Hematopoietic multipotent progenitor cell treated with erythropoietin and hydrocortisone succinate and interleukin-3 and kit ligand, for 15 days (in vitro differentiated cells): Measurements from ENCODE around the gene MYMK.

ENCODE experiments used
- DNase-seq: peaks from one replicate; pipeline ENCODE4 v3.0.0-alpha.2; 2015; ENCODE audit warnings: low spot score

Gene MYMK

GRCh38 chr9:133518200-133518599 lies 6.6 kb downstream of the MYMK start:
- DNase-seq: no peak

- no peak for DNase-seq
Measured at GRCh38 chr9:133517711-133518110, 7.0 kb downstream of the MYMK start.

- DNase-seq: no peak
Measured at GRCh38 chr9:133516961-133517350, 7.8 kb downstream of the MYMK start.

- no peak for DNase-seq
Measured at GRCh38 chr9:133516256-133516960, 8.4 kb downstream of the MYMK start.

- no peak for DNase-seq
Measured at GRCh38 chr9:133515615-133516255, 9.0 kb downstream of the MYMK start.

GRCh38 chr9:133515240-133515610 lies 9.5 kb downstream of the MYMK start:
- no peak for DNase-seq

GRCh38 chr9:133514460-133515239 lies 10.1 kb downstream of the MYMK start:
- peak; percentile 11 for DNase-seq

GRCh38 chr9:133513214-133514100 lies 11.3 kb downstream of the MYMK start:
- peak; percentile 40 for DNase-seq

- no peak for DNase-seq
Measured at GRCh38 chr9:133512253-133513213, 12.2 kb downstream of the MYMK start.

- DNase-seq: no peak
Measured at GRCh38 chr9:133511607-133512006, 13.2 kb downstream of the MYMK start.

- no peak for DNase-seq
Measured at GRCh38 chr9:133510926-133511505, 13.7 kb downstream of the MYMK start.

GRCh38 chr9:133509179-133510083 lies 15.3 kb downstream of the MYMK start:
- peak; percentile 15 for DNase-seq

- DNase-seq: no peak
Measured at GRCh38 chr9:133508046-133508445, 16.7 kb downstream of the MYMK start.

- DNase-seq: no peak
Measured at GRCh38 chr9:133507246-133507965, 17.4 kb downstream of the MYMK start.

GRCh38 chr9:133506653-133507038 lies 18.1 kb downstream of the MYMK start:
- no peak for DNase-seq

GRCh38 chr9:133505901-133506652 lies 18.7 kb downstream of the MYMK start:
- no peak for DNase-seq

GRCh38 chr9:133505186-133505830 lies 19.5 kb downstream of the MYMK start:
- no peak for DNase-seq

GRCh38 chr9:133502112-133502511 lies 22.6 kb downstream of the MYMK start:
- DNase-seq: no peak
